Measurements from ENCODE around the gene TNF. TPM values are rescaled to one million over a fixed set of nuclear protein-coding genes. Genes with fewer than 3 reads are reported as not detected.
A peak's percentile ranks its signal among the peaks of the same experiment; 100 is the strongest.

Gene TNF
- total and polyA plus RNA-seq, 11 donors = 0.15 to 7.6 (median 0.44) TPM; not detected in 1

GRCh38 chr6:31617010-31617409 lies 41.6 kb downstream of the TNF start:
- intact Hi-C loops (cut with DNase I) = no loop called here
- 87 to 93% (median 92%) methylated on average over 2 of the region's 2 CpGs for WGBS, 4 donors
- H3K36me3 ChIP-seq = peaks cover 0 to 1% (median 0%) of the 10 kb centered on the region in 9 donors
- ATAC-seq = no peak
- H3K27ac ChIP-seq = no peak overlapping the region
- no peak for DNase-seq
- no peak for TF ChIP-seq POLR2A (IDR thresholded peaks at IDR 0.05)
- no peak for TF ChIP-seq CTCF (IDR thresholded peaks at IDR 0.05)
- H3K4me1 ChIP-seq = peaks cover 0 to 31% (median 13%) of the 10 kb centered on the region in 12 donors
- peak overlapping the region in 1 of 12 donors; percentile 59 for H3K4me3 ChIP-seq
- H3K27me3 ChIP-seq = no peaks in the 10 kb centered on the region
- no peaks in the 10 kb centered on the region for H3K9me3 ChIP-seq

GRCh38 chr6:31619805-31620585 lies 44.6 kb downstream of the TNF start:
- peak overlapping the region in 11 of 12 donors; percentile 60 to 97 (median 87) for H3K4me3 ChIP-seq
- H3K36me3 ChIP-seq = peaks cover 2 to 28% (median 24%) of the 10 kb centered on the region in 9 donors
- H3K27ac ChIP-seq = peak overlapping the region; percentile 86 to 99 (median 96)
- TF ChIP-seq CTCF (IDR thresholded peaks at IDR 0.05) = no peak
- TF ChIP-seq POLR2A (IDR thresholded peaks at IDR 0.05) = peak; percentile 52 to 87
- peak; percentile 91 to 97 (median 96) for ATAC-seq
- H3K27me3 ChIP-seq = no peaks in the 10 kb centered on the region
- 0 to 1% (median 0%) methylated on average over 50 of the region's 50 CpGs for WGBS, 4 donors
- DNase-seq = peak; percentile 97 to 99 (median 98)
- intact Hi-C loops (cut with DNase I) = loop anchor here in 5 of 10 donors (1.0 to 5.0 kb wide), 3 partner anchors 32 to 45 kb away; partner anchors contain the start of genes BAG6 (in 3 of the 5) and APOM (in 1 of the 5)
- peaks cover 0 to 32% (median 21%) of the 10 kb centered on the region in 12 donors for H3K4me1 ChIP-seq
- no peaks in the 10 kb centered on the region for H3K9me3 ChIP-seq

GRCh38 chr6:31620586-31621319 lies 45.4 kb downstream of the TNF start, which contains the start of gene PRRC2A:
PRRC2A (plus strand) TSS chr6:31620715; CDS start chr6:31622790, 2,075 bp downstream.
- WGBS, 4 donors = 0 to 1% (median 1%) methylated on average over 26 to 67 of the region's 67 CpGs
- Histone ChIP-seq H3K9me3 (no peaks in the 10 kb centered on the region), H3K27me3 (no peaks in the 10 kb centered on the region), H3K36me3 (peaks cover 4 to 35% (median 32%) of the 10 kb centered on the region in 9 donors), H3K27ac (peak within 1 kb of the TSS; percentile 90 to 99 (median 96)), H3K4me3 (peak within 1 kb of the TSS; percentile 52 to 97 (median 87)), H3K4me1 (peaks cover 0 to 32% (median 21%) of the 10 kb centered on the region in 12 donors)
- ATAC-seq = peak in 3 of 4 donors; percentile 16 to 93 (median 60)
- TF ChIP-seq CTCF (IDR thresholded peaks at IDR 0.05) (no peak), POLR2A (IDR thresholded peaks at IDR 0.05) (peak; percentile 23 to 57)
- peak in 4 of 5 donors; percentile 81 to 95 (median 82) for DNase-seq
- intact Hi-C loops (cut with DNase I) = loop anchor here in 5 of 10 donors (1.0 to 5.0 kb wide), 3 partner anchors 32 to 45 kb away; partner anchors contain the start of genes BAG6 (in 3 of the 5) and APOM (in 1 of the 5)

Measured in heart left ventricle (tissue), 16 donors.